ENCODE measurements around the gene NISCH. TPM values are rescaled to one million over a fixed set of nuclear protein-coding genes. Genes with fewer than 3 reads are reported as not detected.

NISCH gene
- total RNA-seq, 3 donors from 2014 or later (not counting 1 experiment from before 2014, with no cell fraction given), result 162 to 191 (median 175) TPM

DNA sequence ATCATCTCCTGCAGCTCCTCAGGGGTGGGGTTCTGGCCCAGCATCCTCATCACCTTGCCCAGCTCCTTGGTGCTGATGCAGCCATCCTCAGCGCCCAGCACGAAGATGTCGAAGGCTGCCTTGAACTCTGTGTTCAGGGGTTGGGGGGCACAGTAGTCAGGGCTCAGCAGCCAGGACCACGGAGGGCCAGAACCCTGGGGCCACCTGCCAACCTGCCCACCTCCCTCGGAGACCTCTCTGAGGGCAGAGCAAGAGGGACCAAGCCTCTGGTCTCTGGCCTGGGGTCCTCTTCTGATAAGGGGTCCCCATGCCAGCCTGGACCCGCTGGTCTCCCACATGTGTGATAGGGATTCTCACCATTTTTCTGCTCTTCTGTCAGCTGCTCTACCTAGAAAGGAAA, 3.3 kb upstream of the NISCH start:
- Histone ChIP-seq H3K4me3 (ENCODE audit: low read length) (no peak overlapping the region), H3K4me1 (ENCODE audit: control insufficient read depth, insufficient read depth, low read length) (peaks cover 27% of the 10 kb centered on the region), H3K9me3 (ENCODE audit: control insufficient read depth, insufficient read depth, low read length) (no peaks in the 10 kb centered on the region), H3K36me3 (ENCODE audit: control insufficient read depth, insufficient read depth, low read length) (no peaks in the 10 kb centered on the region), H3K27ac (ENCODE audit: low read length) (no peak overlapping the region), H3K27me3 (ENCODE audit: control insufficient read depth, insufficient read depth, low read length) (no peaks in the 10 kb centered on the region)
- H3K4me1 Mint-ChIP-seq, result peaks cover 24 to 29% of the 10 kb centered on the region in 2 donors
- no peak overlapping the region for H3K27ac Mint-ChIP-seq
- H3K36me3 Mint-ChIP-seq, result no peaks in the 10 kb centered on the region
- no peaks in the 10 kb centered on the region for H3K27me3 Mint-ChIP-seq (ENCODE audit: low read depth in 2 of 2)
- DNase-seq, result no peak
- ATAC-seq, result no peak
- TF ChIP-seq CTCF (IDR thresholded peaks at IDR 0.05), result no peak
- no peak overlapping the region for H3K4me3 Mint-ChIP-seq
- 97% methylated on average over 6 of the region's 6 CpGs for WGBS (ENCODE audit: insufficient coverage)
- intact Hi-C loops (cut with micrococcal nuclease), result no loop called here
- H3K9me3 Mint-ChIP-seq, result no peaks in the 10 kb centered on the region

GRCh38 chr3:52452570-52453221, 2.7 kb upstream of the NISCH start:
- no peak overlapping the region for H3K27ac Mint-ChIP-seq

DNA sequence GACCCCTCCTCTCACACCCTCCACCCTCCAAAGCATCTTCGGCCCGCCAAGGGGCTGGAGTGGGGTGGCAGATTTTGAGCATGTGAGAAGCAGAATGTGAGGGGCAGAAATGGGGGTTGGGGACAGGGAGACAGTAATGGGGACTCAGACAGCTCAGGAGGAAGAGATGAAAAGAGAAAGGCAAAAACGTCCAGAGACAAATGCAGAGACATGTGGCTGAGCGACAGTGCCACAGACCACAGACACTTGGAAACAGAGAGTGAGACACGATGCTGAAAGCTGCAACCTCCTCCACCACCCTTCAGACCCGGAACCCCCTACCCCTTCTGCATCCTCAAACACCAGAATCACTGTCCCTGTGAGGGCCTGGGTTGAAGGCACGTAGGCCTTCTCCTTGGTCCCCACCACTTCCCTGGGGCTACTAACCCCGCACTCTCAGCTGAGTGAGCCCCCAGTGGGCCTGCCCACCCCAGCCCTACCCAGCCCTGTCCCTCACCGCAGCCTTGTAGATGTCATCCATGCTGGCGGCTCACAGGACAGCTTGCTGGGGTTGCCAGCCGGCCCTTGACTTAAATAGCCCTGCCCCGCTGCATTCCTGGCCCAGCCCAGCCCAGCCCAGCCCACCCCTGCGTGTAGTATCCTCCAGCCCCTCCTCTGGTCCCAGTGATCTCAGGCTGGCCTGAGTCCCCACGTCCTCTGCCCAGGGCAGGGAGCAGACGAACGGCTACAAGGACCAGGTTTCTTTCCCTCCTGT, 1.7 kb upstream of the NISCH start, which contains the start of gene TNNC1:
TSS of gene TNNC1 (minus strand) at position 546 of the 754 bp plus-strand sequence. CDS start at position 520, 26 bp downstream.
- Mint-ChIP-seq H3K9me3 (no peaks in the 10 kb centered on the region), H3K36me3 (no peaks in the 10 kb centered on the region), H3K27ac (peak within 1 kb of the TSS; percentile 95 to 96), H3K27me3 (ENCODE audit: low read depth in 2 of 2) (no peaks in the 10 kb centered on the region), H3K4me1 (peaks cover 38 to 43% of the 10 kb centered on the region in 2 donors), H3K4me3 (peak within 1 kb of the TSS; percentile 96)
- Histone ChIP-seq H3K9me3 (ENCODE audit: control insufficient read depth, insufficient read depth, low read length) (no peaks in the 10 kb centered on the region), H3K27me3 (ENCODE audit: control insufficient read depth, insufficient read depth, low read length) (no peaks in the 10 kb centered on the region), H3K4me1 (ENCODE audit: control insufficient read depth, insufficient read depth, low read length) (peaks cover 40% of the 10 kb centered on the region), H3K27ac (ENCODE audit: low read length) (peak within 1 kb of the TSS; percentile 88), H3K36me3 (ENCODE audit: control insufficient read depth, insufficient read depth, low read length) (peaks cover under 1% of the 10 kb centered on the region), H3K4me3 (ENCODE audit: low read length) (peak within 1 kb of the TSS; percentile 59)
- ATAC-seq (no peak), DNase-seq (no peak)
- intact Hi-C loops (cut with micrococcal nuclease), result no loop called here
- WGBS (ENCODE audit: insufficient coverage), result 77% methylated on average over 16 of the region's 16 CpGs
- no peak for TF ChIP-seq CTCF (IDR thresholded peaks at IDR 0.05)

More at GRCh38 chr3:52452570-52453221, 2.7 kb upstream of the NISCH start:
- ATAC-seq (no peak), DNase-seq (no peak)
- H3K4me1 Mint-ChIP-seq, result peaks cover 28 to 33% of the 10 kb centered on the region in 2 donors
- H3K9me3 ChIP-seq (ENCODE audit: control insufficient read depth, insufficient read depth, low read length), result no peaks in the 10 kb centered on the region
- intact Hi-C loops (cut with micrococcal nuclease), result no loop called here
- 90% methylated on average over 11 of the region's 11 CpGs for WGBS (ENCODE audit: insufficient coverage)
- no peak overlapping the region for H3K4me3 ChIP-seq (ENCODE audit: low read length)
- no peak for TF ChIP-seq CTCF (IDR thresholded peaks at IDR 0.05)
- H3K36me3 ChIP-seq (ENCODE audit: control insufficient read depth, insufficient read depth, low read length), result no peaks in the 10 kb centered on the region
- no peak overlapping the region for H3K27ac ChIP-seq (ENCODE audit: low read length)
- no peaks in the 10 kb centered on the region for H3K9me3 Mint-ChIP-seq
- H3K27me3 Mint-ChIP-seq (ENCODE audit: low read depth in 2 of 2), result no peaks in the 10 kb centered on the region
- H3K36me3 Mint-ChIP-seq, result no peaks in the 10 kb centered on the region
- no peak overlapping the region for H3K4me3 Mint-ChIP-seq
- H3K4me1 ChIP-seq (ENCODE audit: control insufficient read depth, insufficient read depth, low read length), result peaks cover 33% of the 10 kb centered on the region
- H3K27me3 ChIP-seq (ENCODE audit: control insufficient read depth, insufficient read depth, low read length), result no peaks in the 10 kb centered on the region

Measured in natural killer cell (primary cell).